ENCODE measurements around the gene DMD. TPM values are rescaled to one million over a fixed set of nuclear protein-coding genes. Genes with fewer than 3 reads are reported as not detected.

Gene DMD
- total RNA-seq, 1 donor from 2014 or later: 22.9 TPM

- no peak for DNase-seq
- H3K36me3 Mint-ChIP-seq (ENCODE audit: low read depth): no peaks in the 10 kb centered on the region
- POLR2A ChIA-PET: no interaction called here
- TF ChIP-seq CTCF (IDR thresholded peaks at IDR 0.05): no peak
- H3K9me3 Mint-ChIP-seq: peaks cover 2% of the 10 kb centered on the region
- H3K27me3 Mint-ChIP-seq: no peaks in the 10 kb centered on the region
- intact Hi-C loops (cut with micrococcal nuclease): no loop called here
- H3K4me3 Mint-ChIP-seq: no peak overlapping the region
- H3K27ac Mint-ChIP-seq: no peak overlapping the region
- CTCF ChIA-PET: no interaction called here
- no peak for ATAC-seq (ENCODE audit: low read depth)
- H3K4me1 Mint-ChIP-seq: no peaks in the 10 kb centered on the region
Measured at GRCh38 chrX:32455704-32456103, 755.6 kb downstream of the DMD start.

GRCh38 chrX:32451954-32452695 is 759.2 kb downstream of the DMD start:
- Mint-ChIP-seq H3K4me3 (no peak overlapping the region), H3K36me3 (ENCODE audit: low read depth) (no peaks in the 10 kb centered on the region), H3K27me3 (no peaks in the 10 kb centered on the region), H3K4me1 (peaks cover 21% of the 10 kb centered on the region), H3K9me3 (peaks cover 3% of the 10 kb centered on the region), H3K27ac (no peak overlapping the region)
- POLR2A ChIA-PET: no interaction called here
- no peak for ATAC-seq (ENCODE audit: low read depth)
- CTCF ChIA-PET: no interaction called here
- DNase-seq: no peak
- intact Hi-C loops (cut with micrococcal nuclease): no loop called here
- no peak for TF ChIP-seq CTCF (IDR thresholded peaks at IDR 0.05)

GRCh38 chrX:32448945-32449344 is 762.4 kb downstream of the DMD start:
- ATAC-seq (ENCODE audit: low read depth): no peak
- CTCF ChIA-PET: no interaction called here
- no peak for DNase-seq

GRCh38 chrX:32448320-32448719 is 763.0 kb downstream of the DMD start:
- ATAC-seq (ENCODE audit: low read depth) (peak; percentile 92), DNase-seq (no peak)
- no peaks in the 10 kb centered on the region for H3K27me3 Mint-ChIP-seq
- peak overlapping the region; percentile 78 for H3K27ac Mint-ChIP-seq
- H3K4me3 Mint-ChIP-seq: peak overlapping the region; percentile 46
- no peak for TF ChIP-seq CTCF (IDR thresholded peaks at IDR 0.05)
- intact Hi-C loops (cut with micrococcal nuclease): no loop called here
- ChIA-PET CTCF (interaction anchor here (1.3 kb wide), 1 partner anchor 36 kb away, joined by 3 read pairs; no protein-coding TSS in a partner anchor), POLR2A (no interaction called here)
- peaks cover 3% of the 10 kb centered on the region for H3K9me3 Mint-ChIP-seq
- H3K36me3 Mint-ChIP-seq (ENCODE audit: low read depth): no peaks in the 10 kb centered on the region
- peaks cover 48% of the 10 kb centered on the region for H3K4me1 Mint-ChIP-seq

More at GRCh38 chrX:32448945-32449344, 762.4 kb downstream of the DMD start:
- POLR2A ChIA-PET: no interaction called here
- H3K27me3 Mint-ChIP-seq: no peaks in the 10 kb centered on the region
- peaks cover 3% of the 10 kb centered on the region for H3K9me3 Mint-ChIP-seq
- peak overlapping the region; percentile 41 for H3K4me3 Mint-ChIP-seq
- peak overlapping the region; percentile 78 for H3K27ac Mint-ChIP-seq
- H3K4me1 Mint-ChIP-seq: peaks cover 42% of the 10 kb centered on the region
- H3K36me3 Mint-ChIP-seq (ENCODE audit: low read depth): no peaks in the 10 kb centered on the region
- TF ChIP-seq CTCF (IDR thresholded peaks at IDR 0.05): no peak
- intact Hi-C loops (cut with micrococcal nuclease): no loop called here

- intact Hi-C loops (cut with micrococcal nuclease): no loop called here
- Mint-ChIP-seq H3K4me1 (peaks cover 55% of the 10 kb centered on the region), H3K9me3 (peaks cover 3% of the 10 kb centered on the region), H3K27me3 (no peaks in the 10 kb centered on the region), H3K27ac (no peak overlapping the region), H3K36me3 (ENCODE audit: low read depth) (no peaks in the 10 kb centered on the region), H3K4me3 (no peak overlapping the region)
- ATAC-seq (ENCODE audit: low read depth) (no peak), DNase-seq (no peak)
- CTCF ChIA-PET: interaction anchor here (1.3 kb wide), 1 partner anchor 37 kb away, joined by 3 read pairs; no protein-coding TSS in a partner anchor
- TF ChIP-seq CTCF (IDR thresholded peaks at IDR 0.05): no peak
- POLR2A ChIA-PET: no interaction called here
Measured at GRCh38 chrX:32447640-32448039, 763.7 kb downstream of the DMD start.
